HK-2 (cell line): ENCODE data around the gene NAA80.
"Not testable (repeated sequence)": the region's sequence is repeated elsewhere in the genome, so short reads cannot be mapped to it uniquely, and the experiment has no call there.

Experiments
- DNase-seq: peaks from one replicate; pipeline ENCODE4 v3.0.0-alpha.2; 2018; ENCODE audit not compliant: unreplicated experiment

NAA80 gene

DNA sequence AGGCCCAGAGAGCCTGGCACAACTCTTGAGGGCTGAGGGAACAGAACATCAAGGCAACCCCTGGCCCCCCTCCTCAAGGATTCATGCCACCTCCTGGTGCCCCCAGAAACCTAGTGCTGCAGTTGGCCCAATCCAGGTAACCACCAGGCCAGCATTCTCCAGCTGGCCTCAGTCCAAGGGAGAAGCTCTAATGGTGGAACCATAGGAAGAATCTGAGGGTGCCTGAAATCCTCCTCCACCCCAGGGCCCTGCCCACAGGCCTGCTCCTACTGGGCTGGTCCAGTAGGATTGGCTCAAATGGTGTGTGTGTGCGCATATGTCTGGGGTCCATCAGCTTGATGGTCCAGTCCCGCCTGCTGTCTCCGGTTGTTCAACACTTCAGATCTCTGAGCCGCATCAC, 15.6 kb upstream of the NAA80 start:
- DNase-seq = no peak

- DNase-seq = no peak
These were observed 15.1 kb upstream of the NAA80 start for GRCh38 chr3:50314342-50314741.

GRCh38 chr3:50312041-50312440, 12.8 kb upstream of the NAA80 start:
- DNase-seq = not testable (repeated sequence)

DNA sequence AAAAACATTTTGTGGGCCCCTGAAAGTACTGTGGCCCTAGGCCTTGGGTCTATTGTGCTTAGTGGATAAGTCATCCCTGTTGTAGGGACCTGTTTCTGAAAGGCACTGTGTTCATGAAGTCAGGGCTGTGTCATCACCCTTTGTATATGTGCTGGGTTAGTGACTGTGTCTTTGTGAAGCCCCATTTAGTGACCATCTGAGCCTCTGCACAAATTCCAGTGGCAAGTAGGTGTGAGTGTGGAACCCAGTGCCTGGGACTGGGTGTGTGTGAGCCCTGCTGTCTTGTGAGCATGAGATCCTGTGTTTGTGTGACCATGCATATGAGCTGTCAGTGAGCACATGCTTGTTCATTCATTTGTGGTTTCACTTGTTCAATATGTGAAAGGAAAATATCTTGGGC, 5.4 kb upstream of the NAA80 start:
- DNase-seq = no peak

- no peak for DNase-seq
These were observed 4.0 kb upstream of the NAA80 start, which contains the start of gene HYAL1 for GRCh38 chr3:50303013-50303815. Gene HYAL1 (minus strand): TSS chr3:50303574. CDS start chr3:50302956, 618 bp downstream.

DNA sequence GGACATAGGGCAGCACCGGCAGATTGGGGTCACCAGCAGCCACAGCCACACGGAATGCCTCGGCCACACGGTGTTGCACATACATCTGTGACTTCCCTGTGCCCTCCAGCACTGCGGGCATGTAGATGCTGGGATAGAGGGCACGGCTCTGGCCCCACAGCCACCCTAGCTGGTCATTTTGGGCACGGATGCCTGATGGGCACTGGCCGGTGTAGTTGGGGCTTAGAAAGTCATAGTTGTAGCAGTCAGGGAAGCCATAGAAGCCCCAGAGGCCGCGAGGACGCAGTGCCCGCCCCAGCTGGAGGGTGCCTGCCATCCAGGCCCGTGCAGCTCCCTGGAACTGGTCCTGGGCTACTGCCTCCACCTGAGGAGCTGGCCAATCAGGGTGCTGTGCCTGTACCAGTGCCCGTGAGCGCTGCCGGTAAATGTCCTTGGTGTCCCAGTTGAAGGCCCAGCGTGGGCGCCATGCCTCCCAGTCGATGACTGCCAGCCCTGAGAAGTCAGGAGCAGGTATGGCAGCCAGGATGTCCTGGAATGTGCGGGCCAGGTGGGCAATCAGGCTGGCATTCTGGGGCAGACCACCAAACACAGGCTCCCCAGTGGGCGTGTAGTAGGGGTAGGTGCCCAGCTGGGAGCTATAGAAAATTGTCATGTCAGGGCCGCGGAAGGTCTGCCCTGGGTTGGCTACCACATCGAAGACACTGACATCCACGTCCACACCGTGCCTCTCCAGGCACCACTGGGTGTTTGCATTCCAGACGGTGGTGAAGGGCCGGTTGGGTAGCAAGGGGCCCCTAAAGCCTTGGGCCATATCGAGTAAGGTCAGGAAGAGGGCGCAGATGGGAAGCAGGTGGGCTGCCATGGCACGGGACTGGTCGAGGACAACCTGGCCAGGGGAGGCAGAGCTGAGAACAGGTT, 3.1 kb upstream of the NAA80 start:
- DNase-seq = no peak

- no peak for DNase-seq
These were observed 1.6 kb upstream of the NAA80 start for GRCh38 chr3:50300681-50301254.

DNA sequence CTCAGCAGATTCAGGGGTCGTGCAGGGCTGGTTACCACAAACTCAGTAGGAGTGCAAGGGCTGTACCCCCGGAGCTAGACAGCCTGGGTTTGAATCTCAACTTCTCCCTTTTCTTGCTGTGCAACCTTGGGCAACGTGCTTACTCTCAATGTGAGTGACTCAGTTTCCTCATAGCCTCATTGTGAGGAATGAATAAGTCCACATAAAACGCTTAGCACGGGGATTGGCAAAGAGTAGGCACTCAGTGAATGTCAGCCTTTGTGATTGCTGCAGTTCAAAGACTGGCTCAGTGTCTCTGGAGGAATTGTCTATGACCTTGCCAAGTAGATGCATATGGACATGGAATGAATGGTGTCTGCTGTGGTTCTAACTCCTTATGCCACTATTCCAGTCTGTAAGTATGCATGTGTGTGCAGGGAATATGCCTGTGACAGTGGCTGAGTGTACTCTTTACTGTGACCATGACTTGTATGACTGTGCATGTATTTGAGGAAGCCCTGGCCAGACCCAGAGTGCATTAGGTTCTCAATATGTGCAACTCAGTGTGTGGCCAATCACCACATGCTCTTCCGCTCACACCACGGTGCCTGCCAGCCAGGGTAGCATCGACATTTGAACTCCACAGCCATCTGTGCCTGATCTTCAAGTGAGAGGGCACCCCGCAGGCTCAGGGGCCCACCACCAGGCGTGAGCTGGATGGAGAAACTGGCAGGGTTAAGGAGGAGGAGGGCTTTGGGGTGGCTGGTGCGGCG, 900 bp upstream of the NAA80 start:
- no peak for DNase-seq

DNA sequence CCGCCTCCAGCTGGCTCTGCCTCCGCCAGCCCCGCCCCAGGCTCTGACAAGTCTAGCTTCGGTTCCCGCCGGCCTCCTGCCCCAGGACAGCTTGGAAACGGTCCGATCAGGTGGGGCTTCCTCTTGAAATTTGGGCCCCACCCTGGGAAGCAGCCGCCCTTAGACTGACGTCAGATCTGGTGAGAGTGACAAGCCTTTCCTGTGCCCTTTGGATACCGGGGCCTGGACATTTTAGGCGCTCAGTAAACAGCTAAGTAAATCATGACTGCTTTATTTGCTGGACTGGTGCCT, 378 bp upstream of the NAA80 start:
- DNase-seq = no peak

GRCh38 chr3:50297896-50298725, 1.1 kb downstream of the NAA80 start:
- no peak for DNase-seq

DNA sequence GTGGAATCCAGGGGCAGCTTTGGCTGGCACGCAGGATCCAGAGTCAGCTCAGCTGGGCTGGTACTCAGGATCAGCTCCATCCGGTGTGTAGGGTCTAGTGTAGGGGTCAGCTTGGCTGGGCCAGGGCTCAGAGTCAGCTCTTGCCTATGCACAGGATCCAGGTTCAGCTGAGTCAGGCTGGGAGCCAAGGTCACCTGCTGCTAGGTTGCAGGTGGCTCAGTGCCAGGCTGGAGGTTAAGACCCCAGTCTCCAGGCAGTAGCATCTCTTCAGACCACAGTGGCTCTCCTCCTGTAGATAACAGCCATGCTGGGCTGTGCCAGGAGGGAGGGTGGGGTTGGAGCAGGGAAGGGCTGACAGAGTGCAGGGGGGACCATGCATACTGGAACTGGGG, 1.8 kb downstream of the NAA80 start:
- no peak for DNase-seq

DNA sequence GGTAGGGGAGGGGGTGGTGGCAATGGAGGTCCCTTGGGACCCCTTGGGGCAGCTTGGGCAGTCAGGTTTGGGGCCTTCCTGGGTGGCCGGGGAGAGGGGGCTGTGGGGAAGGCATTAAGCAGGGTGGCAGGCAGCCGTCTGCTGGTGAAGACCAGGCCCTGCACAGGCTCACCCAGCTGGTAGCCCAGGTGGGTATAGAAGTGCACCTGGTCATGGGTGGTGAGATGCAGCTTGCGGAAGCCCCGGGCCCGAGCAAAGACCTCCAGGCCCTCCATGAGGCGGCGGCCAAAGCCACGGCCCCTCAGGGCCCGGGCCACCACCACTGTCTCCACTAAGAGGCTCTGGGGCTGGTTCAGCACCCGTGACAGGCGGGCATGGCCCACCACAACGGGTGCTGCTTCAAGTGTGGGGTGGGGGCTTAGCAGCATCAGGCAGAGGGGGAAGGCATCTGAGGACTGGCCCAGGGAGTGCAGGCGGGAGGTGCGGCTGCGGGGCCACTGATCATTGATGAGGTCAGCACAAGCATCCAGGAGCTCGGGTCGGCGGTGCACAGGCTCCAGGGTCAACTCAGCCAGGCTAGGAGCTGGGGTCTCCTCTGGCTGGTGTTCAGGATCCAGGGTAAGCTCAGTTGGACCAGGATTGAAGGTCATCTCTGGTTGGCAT, 2.4 kb downstream of the NAA80 start:
- DNase-seq = no peak

GRCh38 chr3:50295553-50296431, 3.4 kb downstream of the NAA80 start:
- no peak for DNase-seq

GRCh38 chr3:50294492-50295403, 4.5 kb downstream of the NAA80 start:
- no peak for DNase-seq

DNA sequence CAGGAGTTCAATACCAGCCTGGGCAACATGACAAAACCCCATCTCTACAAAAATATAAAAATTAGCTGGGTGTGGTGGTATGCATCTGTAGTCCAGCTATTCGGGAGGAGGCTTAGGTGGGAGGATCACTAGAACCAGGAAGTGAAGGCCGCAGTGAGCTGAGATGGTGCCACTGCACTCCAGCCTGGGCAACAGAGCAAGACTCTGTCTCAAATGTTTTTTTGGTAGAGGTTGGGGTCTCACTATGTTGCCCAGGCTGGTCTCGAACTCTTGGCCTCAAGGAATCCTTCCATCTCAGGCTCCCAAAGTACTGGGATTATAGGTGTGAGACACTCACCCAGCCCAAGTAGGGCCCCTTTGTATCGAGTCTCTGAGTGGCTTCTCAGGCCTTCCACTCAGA, 5.1 kb downstream of the NAA80 start:
- DNase-seq = no peak

DNA sequence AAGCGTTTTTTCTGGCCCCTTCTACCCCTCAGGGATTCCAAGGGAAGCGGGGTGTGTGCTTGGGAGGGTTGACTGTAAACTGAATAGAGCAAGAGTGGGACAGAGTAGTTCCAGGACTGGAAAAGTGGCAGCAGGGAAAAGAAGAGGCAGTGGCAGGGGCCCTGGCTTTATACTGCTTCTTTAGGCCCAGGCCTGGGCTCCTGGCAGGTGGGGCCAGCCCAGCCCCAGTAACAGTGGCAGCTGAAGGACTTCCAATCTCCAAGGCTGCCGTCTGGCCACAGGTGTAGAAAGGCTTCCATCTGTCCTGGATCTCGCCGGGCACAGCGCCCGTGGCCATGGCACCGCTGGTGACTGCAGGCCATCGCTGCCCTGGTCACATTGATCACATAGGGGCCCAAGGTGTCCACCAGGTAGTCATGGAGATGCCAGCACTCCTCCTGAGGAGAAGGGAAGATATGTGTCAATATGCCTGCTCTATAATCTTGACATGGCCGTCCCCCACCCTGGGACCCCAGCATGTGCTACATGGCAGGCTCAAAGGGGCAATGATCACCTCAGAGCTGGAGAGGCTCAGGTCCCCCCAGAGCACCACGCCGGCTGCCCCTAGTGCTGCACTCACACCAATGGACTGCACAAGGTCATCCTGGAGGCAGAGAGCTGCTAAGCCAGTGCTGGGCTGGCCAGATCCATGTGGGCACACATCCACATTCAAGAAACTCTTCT, 6.0 kb downstream of the NAA80 start:
- DNase-seq = no peak

- peak; percentile 93 for DNase-seq
These were observed 6.8 kb downstream of the NAA80 start, which contains the start of gene IFRD2 for GRCh38 chr3:50292159-50293078. Gene IFRD2 (minus strand): TSS chr3:50292429. CDS start chr3:50292274, 155 bp downstream.
